CD14-positive monocyte (primary cell): ENCODE results near the gene STAT6. TPM values are rescaled to one million over a fixed set of nuclear protein-coding genes. Genes with fewer than 3 reads are reported as not detected.
A peak's percentile ranks its signal among the peaks of the same experiment; 100 is the strongest.

ENCODE experiments used
- DNase-seq, 3 donors: peaks; one replicate each; pipeline ENCODE4 v3.0.0-alpha.2; 2011 to 2022
- H2AFZ ChIP-seq: 2 replicates; pipeline ENCODE4 v1.6.0; 2012; ENCODE audit warnings: mild to moderate bottlenecking, low read depth, low read length, inconsistent platforms; ENCODE audit not compliant: insufficient read depth, poor library complexity, severe bottlenecking
- H3K27ac ChIP-seq, 2 donors: 1 replicate in 1 of 2; 2 replicates in 1 of 2; pipeline ENCODE4 v1.5.1; 2012 to 2013; ENCODE audit warnings: low read length in 2 of 2, control low read depth in 1 of 2, inconsistent platforms in 1 of 2, low read depth in 1 of 2, mild to moderate bottlenecking in 1 of 2
- H3K27me3 ChIP-seq, 2 donors: one replicate each; pipeline versions ENCODE4 v1.6.0 to v1.6.1; 2011 to 2013; ENCODE audit warnings: low read length in 2 of 2; ENCODE audit not compliant: control insufficient read depth in 2 of 2, insufficient read depth in 2 of 2
- H3K36me3 ChIP-seq, 2 donors: replicated peaks in 1 of 2; 1 replicate in 1 of 2; 2 replicates in 1 of 2; pipeline versions ENCODE4 v1.5.1 to v1.6.1; 2012 to 2013; ENCODE audit warnings: low read length in 2 of 2, control low read depth in 1 of 2, inconsistent platforms in 1 of 2, mild to moderate bottlenecking in 1 of 2; ENCODE audit not compliant: insufficient read depth in 2 of 2, control insufficient read depth in 1 of 2
- H3K4me1 ChIP-seq, 2 donors: 1 replicate in 1 of 2; 2 replicates in 1 of 2; pipeline versions ENCODE4 v1.5.1 to v1.6.1; 2012 to 2013; ENCODE audit warnings: low read length in 2 of 2, control low read depth in 1 of 2, inconsistent platforms in 1 of 2, mild to moderate bottlenecking in 1 of 2, moderate library complexity in 1 of 2; ENCODE audit not compliant: insufficient read depth in 2 of 2, control insufficient read depth in 1 of 2
- H3K4me2 ChIP-seq: replicated peaks from 2 replicates; pipeline ENCODE3; 2012; ENCODE audit warnings: low read length, moderate library complexity, mild to moderate bottlenecking; ENCODE audit not compliant: poor library complexity, severe bottlenecking; ENCODE audit errors: extremely low read depth
- H3K4me3 ChIP-seq, 3 experiments: fragments of 200-600 bp in 1 of 3; sonication (generic) in 1 of 3; replicated peaks in 1 of 3; 1 replicate in 2 of 3; 2 replicates in 1 of 3; pipeline ENCODE4 v1.5.1; 2011 to 2013; ENCODE audit warnings: low read length in 3 of 3, mild to moderate bottlenecking in 3 of 3, control low read depth in 2 of 3, low read depth in 2 of 3, inconsistent platforms in 1 of 3, moderate library complexity in 1 of 3
- H3K79me2 ChIP-seq: 2 replicates; pipeline ENCODE4 v1.6.0; 2012; ENCODE audit warnings: mild to moderate bottlenecking, control low read depth, inconsistent platforms, low read length, moderate library complexity; ENCODE audit not compliant: insufficient read depth
- H3K9ac ChIP-seq: 2 replicates; pipeline ENCODE4 v1.6.0; 2017; ENCODE audit warnings: low read length, mild to moderate bottlenecking; ENCODE audit not compliant: insufficient read depth, poor library complexity, severe bottlenecking
- H3K9me3 ChIP-seq, 2 donors: replicated peaks in 1 of 2; 1 replicate in 1 of 2; 2 replicates in 1 of 2; pipeline versions ENCODE4 v1.5.1 to v1.6.1; 2012 to 2013; ENCODE audit warnings: low read length in 2 of 2, control low read depth in 1 of 2; ENCODE audit not compliant: control insufficient read depth in 1 of 2, insufficient read depth in 1 of 2
- H4K20me1 ChIP-seq: 2 replicates; pipeline ENCODE4 v1.6.0; 2012; ENCODE audit warnings: mild to moderate bottlenecking, low read length, control low read depth, moderate library complexity; ENCODE audit not compliant: insufficient read depth
- H3K27ac Mint-ChIP-seq, 7 donors: one replicate each; pipeline ENCODE4 v1.8.0; 2020; ENCODE audit warnings: mild to moderate bottlenecking in 7 of 7, mixed read lengths in 7 of 7, moderate library complexity in 6 of 7, inconsistent platforms in 2 of 7
- H3K27me3 Mint-ChIP-seq, 3 donors: one replicate each; pipeline ENCODE4 v1.8.0; 2021 to 2022; ENCODE audit warnings: low read depth in 3 of 3, mild to moderate bottlenecking in 3 of 3, mixed read lengths in 3 of 3, moderate library complexity in 3 of 3, inconsistent platforms in 1 of 3
- H3K36me3 Mint-ChIP-seq, 2 donors: one replicate each; pipeline ENCODE4 v1.8.0; 2020; ENCODE audit warnings: mixed read lengths in 2 of 2, inconsistent platforms in 1 of 2, mild to moderate bottlenecking in 1 of 2
- H3K4me1 Mint-ChIP-seq: one replicate; pipeline ENCODE4 v1.8.0; 2020; ENCODE audit warnings: mild to moderate bottlenecking, mixed read lengths
- H3K4me3 Mint-ChIP-seq, 2 donors: one replicate each; pipeline ENCODE4 v1.8.0; 2020; ENCODE audit warnings: mild to moderate bottlenecking in 2 of 2, mixed read lengths in 2 of 2, moderate library complexity in 1 of 2
- H3K9me3 Mint-ChIP-seq, 7 donors: one replicate each; pipeline ENCODE4 v1.8.0; 2020 to 2022; ENCODE audit warnings: mixed read lengths in 7 of 7, mild to moderate bottlenecking in 6 of 7, moderate library complexity in 6 of 7, inconsistent platforms in 2 of 7
- CTCF ChIP-seq: fragments of 200-600 bp; IDR thresholded peaks from one replicate; pipeline ENCODE4 v1.8.0; 2022; ENCODE audit warnings: antibody characterized with exemption, mild to moderate bottlenecking
- WGBS: methylation state at CpG from one replicate; pipeline ENCODE4 v1.1.5; 2013; ENCODE audit warnings: missing lambda C conversion rate; ENCODE audit not compliant: insufficient coverage; 5-methylcytosine and 5-hydroxymethylcytosine counted together
- intact Hi-C, 2 donors: fragments of 100-400 bp; cut with micrococcal nuclease; formaldehyde crosslinking; loops; one replicate each; pipeline versions ENCODE4 v1.15.0 to v1.15.1; 2023
- polyA plus RNA-seq, 3 donors: library from polyadenylated mRNA; depleted of rRNA in 1 of 3; unstranded in 2 of 3; stranded (reverse) in 1 of 3; fragments of 300-500 nt in 2 of 3; fragments of >200 nt in 1 of 3; fragmentation: Illumina TruSeq in 2 of 3; gene quantifications; 1 replicate in 2 of 3; 2 replicates in 1 of 3; pipeline ENCODE4 v1.2.3, GENCODE V29; 2012 to 2021

The STAT6 gene
- polyA plus RNA-seq, 3 donors: 132 to 637 (median 154) TPM

GRCh38 chr12:57047981-57048380 is 63.2 kb downstream of the STAT6 start:
- peaks cover 3 to 9% (median 7%) of the 10 kb centered on the region in 3 donors for H3K27me3 Mint-ChIP-seq
- H3K27ac Mint-ChIP-seq: peak overlapping the region; percentile 89 to 98 (median 94)
- Histone ChIP-seq H3K4me1 (peaks cover 55% of the 10 kb centered on the region in 2 donors), H3K27ac (peak overlapping the region; percentile 85), H3K9me3 (no peaks in the 10 kb centered on the region), H2AFZ (peak overlapping the region; percentile 56), H4K20me1 (no peaks in the 10 kb centered on the region), H3K4me3 (peak overlapping the region in 1 of 3 experiments; percentile 69), H3K4me2 (peak overlapping the region; percentile 75), H3K79me2 (no peaks in the 10 kb centered on the region), H3K9ac (peak overlapping the region; percentile 17), H3K36me3 (no peaks in the 10 kb centered on the region), H3K27me3 (no peaks in the 10 kb centered on the region)
- no peak for DNase-seq
- 80% methylated on average over 1 of the region's 1 CpG for WGBS
- H3K4me3 Mint-ChIP-seq: peak overlapping the region in 1 of 2 donors; percentile 85
- peaks cover 60% of the 10 kb centered on the region for H3K4me1 Mint-ChIP-seq
- TF ChIP-seq CTCF: no peak
- H3K9me3 Mint-ChIP-seq: no peaks in the 10 kb centered on the region
- H3K36me3 Mint-ChIP-seq: no peaks in the 10 kb centered on the region
- intact Hi-C loops: no loop called here

GRCh38 chr12:57046947-57047890 is 63.9 kb downstream of the STAT6 start:
- H2AFZ ChIP-seq: peak overlapping the region; percentile 56
- peak overlapping the region; percentile 89 to 98 (median 94) for H3K27ac Mint-ChIP-seq
- WGBS: 0% methylated on average over 4 of the region's 10 CpGs
- H3K27ac ChIP-seq: peak overlapping the region; percentile 85
- no peaks in the 10 kb centered on the region for H3K9me3 Mint-ChIP-seq
- intact Hi-C loops: no loop called here
- no peaks in the 10 kb centered on the region for H3K36me3 Mint-ChIP-seq
- no peaks in the 10 kb centered on the region for H3K27me3 ChIP-seq
- H3K9ac ChIP-seq: peak overlapping the region; percentile 17
- H3K36me3 ChIP-seq: no peaks in the 10 kb centered on the region
- peaks cover 3 to 10% (median 7%) of the 10 kb centered on the region in 3 donors for H3K27me3 Mint-ChIP-seq
- peaks cover 60% of the 10 kb centered on the region for H3K4me1 Mint-ChIP-seq
- DNase-seq: peak; percentile 72 to 87 (median 86)
- no peaks in the 10 kb centered on the region for H4K20me1 ChIP-seq
- peak overlapping the region; percentile 75 for H3K4me2 ChIP-seq
- TF ChIP-seq CTCF: no peak
- peak overlapping the region; percentile 49 to 85 for H3K4me3 Mint-ChIP-seq
- peaks cover 55% of the 10 kb centered on the region in 2 donors for H3K4me1 ChIP-seq
- H3K9me3 ChIP-seq: no peaks in the 10 kb centered on the region
- no peaks in the 10 kb centered on the region for H3K79me2 ChIP-seq
- H3K4me3 ChIP-seq: peak overlapping the region; percentile 8 to 69 (median 15)
